WI38 (cell line): ENCODE data around the gene CTNND2.
"Not testable (repeated sequence)": the region's sequence is repeated elsewhere in the genome, so short reads cannot be mapped to it uniquely, and the experiment has no call there.

Source experiments
- H3K4me3 ChIP-seq: 2 replicates; pipeline ENCODE4 v1.5.1; 2011; ENCODE audit warnings: low read depth, mild to moderate bottlenecking, control low read depth, low read length
- CTCF ChIP-seq: IDR thresholded peaks from 2 replicates; pipeline ENCODE4 v1.5.1; 2012; ENCODE audit warnings: low read depth, mild to moderate bottlenecking, control low read depth, low read length

Gene CTNND2

GRCh38 chr5:11076945-11077613, 827.2 kb downstream of the CTNND2 start:
- no peak for TF ChIP-seq CTCF
- H3K4me3 ChIP-seq, result no peak overlapping the region

- TF ChIP-seq CTCF, result no peak
Observed at GRCh38 chr5:11075035-11075805, 829.0 kb downstream of the CTNND2 start.

GRCh38 chr5:11072568-11072967, 831.7 kb downstream of the CTNND2 start:
- H3K4me3 ChIP-seq, result no peak overlapping the region
- TF ChIP-seq CTCF, result no peak

More at GRCh38 chr5:11075035-11075805, 829.0 kb downstream of the CTNND2 start:
- no peak overlapping the region for H3K4me3 ChIP-seq

GRCh38 chr5:11072076-11072475, 832.2 kb downstream of the CTNND2 start:
- TF ChIP-seq CTCF, result no peak
- H3K4me3 ChIP-seq, result no peak overlapping the region

- no peak for TF ChIP-seq CTCF
- no peak overlapping the region for H3K4me3 ChIP-seq
Observed at GRCh38 chr5:11069041-11069440, 835.2 kb downstream of the CTNND2 start.

- not testable (repeated sequence) for H3K4me3 ChIP-seq
Observed at GRCh38 chr5:11065723-11066122, 838.5 kb downstream of the CTNND2 start.

- TF ChIP-seq CTCF, result no peak
- H3K4me3 ChIP-seq, result no peak overlapping the region
Observed at GRCh38 chr5:11064763-11065450, 839.3 kb downstream of the CTNND2 start.
